Activated CD4-positive, alpha-beta T cell treated with anti-CD3 and anti-CD28 coated beads for 4 hours (primary cell): ENCODE measurements around the gene RPTOR.

ENCODE experiments used
- DNase-seq, 2 donors: peaks; one replicate each; pipeline ENCODE4 v3.0.0-alpha.2; 2020

RPTOR gene

DNA sequence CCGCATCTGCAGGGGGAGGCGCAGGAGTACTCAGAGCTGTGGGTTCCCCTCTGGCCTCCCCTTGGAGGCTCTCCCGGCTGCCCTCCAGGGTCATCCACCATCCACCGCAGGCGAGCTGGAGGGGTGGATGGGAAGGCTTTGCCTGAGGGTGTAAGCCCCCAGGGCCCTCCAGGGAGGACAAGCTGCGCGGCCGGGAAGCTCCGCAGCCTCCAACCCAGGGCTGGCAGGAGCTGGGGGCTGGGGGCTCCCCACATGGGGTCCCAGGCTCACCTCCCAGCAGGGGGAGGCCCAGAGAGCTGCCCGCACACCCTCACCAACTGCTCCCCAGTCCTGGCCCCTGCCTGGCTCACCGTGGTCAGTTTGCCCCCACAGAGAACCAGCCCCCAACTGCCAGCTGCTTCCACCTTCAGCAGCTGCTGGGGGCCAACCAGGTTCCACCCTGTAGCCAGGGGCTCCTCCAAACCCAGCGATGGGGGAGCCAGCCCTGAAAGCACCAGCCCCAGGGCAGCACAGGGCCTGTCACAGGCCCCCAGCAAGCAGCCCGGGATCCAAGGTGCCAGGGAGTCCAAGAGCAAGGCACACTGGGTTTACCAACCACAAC, 427.2 kb downstream of the RPTOR start:
- no peak for DNase-seq

DNA sequence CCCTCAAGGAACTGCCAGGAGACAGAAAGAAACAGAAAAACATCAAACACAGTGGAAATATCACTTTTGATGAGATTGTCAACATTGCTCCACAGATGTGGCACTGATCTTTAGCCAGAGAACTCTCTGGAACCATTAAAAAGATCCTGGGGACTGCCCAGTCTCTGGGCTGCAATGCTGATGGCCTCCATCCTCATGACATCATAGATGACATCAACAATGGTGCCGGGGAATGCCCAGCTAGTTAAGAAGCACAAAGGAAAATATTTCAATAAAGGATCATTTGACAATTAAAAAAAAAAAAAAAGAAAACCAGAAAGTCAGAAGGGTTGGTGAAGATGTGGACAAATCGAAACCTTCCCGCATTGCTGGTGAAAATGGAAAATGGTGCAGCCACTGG, 432.1 kb downstream of the RPTOR start:
- no peak for DNase-seq

DNA sequence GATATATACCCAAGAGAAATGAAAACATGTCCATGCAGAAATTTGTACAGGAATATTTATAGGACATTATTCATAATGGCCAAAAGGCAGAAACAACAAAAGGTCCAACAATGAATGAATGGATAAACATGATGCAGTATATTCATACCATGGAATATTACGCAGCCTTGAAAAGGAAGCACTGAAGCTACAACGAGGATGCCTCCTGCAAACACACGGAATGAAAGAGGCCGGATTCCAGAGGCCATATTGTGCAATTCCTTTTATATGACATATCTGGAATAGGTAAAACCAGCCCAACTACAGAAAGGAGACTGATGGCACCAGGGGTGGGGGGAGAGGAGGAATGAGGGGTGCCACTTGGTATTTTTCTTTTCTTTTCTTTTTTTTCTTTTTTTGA, 432.5 kb downstream of the RPTOR start:
- DNase-seq: no peak

DNA sequence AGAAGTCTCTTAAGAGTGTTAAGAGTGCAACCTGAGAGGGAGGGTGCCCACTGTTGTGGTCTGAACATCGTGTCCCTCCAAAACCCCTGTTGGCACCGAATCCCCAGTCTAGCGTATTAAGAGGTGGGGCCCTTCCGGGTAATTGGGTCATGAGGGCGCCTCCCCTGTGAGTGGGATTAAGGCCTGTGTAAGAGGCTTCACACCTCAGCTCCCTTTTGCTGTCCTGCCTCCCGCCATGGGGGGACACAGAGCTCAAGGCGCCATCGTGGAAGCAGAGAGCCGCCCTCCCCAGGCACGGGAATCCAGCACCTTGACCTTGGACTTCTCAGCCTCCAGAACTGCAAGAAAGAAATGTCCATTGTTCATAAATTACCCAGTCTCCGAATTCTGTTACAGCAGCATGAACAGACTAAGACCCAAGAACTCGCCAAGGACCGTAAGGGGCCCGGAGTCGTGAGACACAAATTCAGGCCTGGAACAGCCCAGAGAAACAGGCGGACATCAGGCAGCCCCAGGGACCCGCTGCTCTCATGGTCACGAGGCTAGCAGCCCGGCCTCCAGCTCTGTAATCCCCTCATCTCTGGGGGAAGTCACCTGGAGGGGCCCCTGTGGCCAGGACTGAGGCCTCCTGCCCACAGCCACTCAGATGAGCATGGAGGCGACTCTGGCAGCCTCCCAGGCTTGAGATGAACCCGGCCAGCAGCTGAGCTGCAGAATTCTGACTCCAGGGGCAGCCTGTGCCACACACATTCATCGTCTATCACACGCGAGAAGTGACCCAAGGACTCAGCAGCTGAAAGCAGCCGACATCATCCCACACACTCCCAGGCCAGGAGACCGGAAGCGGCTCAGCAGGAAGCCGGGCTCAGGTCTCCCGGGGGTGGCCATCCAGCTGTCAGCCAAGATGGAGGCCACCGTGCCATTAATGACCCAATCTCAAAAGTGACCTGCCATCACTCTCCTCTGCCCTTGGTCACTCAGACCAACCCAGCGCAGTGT, 434.2 kb downstream of the RPTOR start:
- DNase-seq: no peak

DNA sequence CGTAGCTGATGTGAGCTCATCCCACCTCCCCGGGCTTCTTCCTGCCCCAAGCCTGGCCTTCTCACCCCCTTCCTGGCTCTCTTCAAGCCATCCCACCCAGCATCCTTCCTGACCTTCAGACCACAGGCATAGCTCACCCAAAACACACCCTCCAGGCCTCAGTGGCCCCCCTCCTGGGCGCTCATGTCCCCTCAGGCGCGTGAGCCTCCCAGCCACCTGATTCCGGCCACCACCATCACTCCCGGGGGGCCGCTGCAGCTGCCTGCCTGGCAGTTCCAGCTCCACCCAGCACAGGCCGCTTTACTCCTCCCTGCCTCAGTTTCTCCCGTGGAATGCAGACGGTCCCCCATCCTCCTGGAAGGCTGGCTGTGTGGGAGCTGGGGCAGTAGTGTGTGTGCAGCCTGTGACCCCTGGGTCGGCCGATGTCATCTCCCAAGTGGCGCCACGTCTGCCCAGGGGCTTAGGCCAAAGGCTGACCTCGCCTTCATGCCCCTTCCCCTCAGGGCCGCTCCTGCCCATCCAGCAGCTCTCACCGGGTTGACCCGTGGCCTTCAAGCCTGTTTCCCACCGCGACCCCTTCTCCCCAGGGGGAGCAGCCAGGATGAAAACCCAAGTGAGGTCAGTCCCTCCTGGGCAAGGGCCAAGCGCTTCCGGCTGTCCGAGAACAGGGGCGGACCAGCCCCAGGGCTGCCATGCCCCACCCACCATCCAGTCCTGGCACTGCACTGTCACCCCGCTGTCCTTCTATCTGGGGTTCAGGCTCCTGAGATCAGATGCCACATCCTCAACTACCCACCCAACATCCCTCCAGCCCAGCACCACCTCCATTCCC, 435.1 kb downstream of the RPTOR start:
- no peak for DNase-seq

DNA sequence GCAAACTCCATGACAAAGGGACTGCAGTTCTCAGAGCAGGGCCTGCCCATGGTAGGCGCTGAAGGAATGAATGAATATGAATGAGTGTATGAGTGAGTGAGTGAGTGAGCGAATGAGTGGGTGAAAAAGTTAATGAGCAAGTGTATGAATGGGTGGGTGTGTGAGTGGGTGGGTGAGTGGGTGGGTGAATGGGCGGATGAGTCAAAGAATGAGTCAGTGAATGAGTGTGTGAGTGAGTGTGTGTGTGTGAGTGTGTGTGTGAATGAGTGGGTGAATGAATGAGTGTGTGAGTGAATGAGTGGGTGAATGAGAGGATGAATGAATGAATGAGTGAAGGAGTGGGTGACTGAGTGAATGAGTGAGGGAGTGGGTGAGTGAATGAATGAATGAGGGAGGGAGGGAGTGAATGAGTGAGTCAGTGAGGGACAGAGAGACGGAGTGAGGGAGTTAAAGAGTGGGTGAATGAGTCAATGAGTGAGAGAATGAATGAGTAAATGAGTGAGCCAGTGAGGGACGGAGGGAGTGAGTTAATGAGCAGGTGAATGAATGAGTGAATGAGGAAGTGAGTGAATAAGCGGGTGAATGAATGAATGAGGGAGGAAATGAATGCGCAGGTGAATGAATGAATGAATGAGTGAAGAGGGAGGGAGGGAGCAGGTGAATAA, 435.9 kb downstream of the RPTOR start:
- DNase-seq: peak; percentile 56 to 65

DNA sequence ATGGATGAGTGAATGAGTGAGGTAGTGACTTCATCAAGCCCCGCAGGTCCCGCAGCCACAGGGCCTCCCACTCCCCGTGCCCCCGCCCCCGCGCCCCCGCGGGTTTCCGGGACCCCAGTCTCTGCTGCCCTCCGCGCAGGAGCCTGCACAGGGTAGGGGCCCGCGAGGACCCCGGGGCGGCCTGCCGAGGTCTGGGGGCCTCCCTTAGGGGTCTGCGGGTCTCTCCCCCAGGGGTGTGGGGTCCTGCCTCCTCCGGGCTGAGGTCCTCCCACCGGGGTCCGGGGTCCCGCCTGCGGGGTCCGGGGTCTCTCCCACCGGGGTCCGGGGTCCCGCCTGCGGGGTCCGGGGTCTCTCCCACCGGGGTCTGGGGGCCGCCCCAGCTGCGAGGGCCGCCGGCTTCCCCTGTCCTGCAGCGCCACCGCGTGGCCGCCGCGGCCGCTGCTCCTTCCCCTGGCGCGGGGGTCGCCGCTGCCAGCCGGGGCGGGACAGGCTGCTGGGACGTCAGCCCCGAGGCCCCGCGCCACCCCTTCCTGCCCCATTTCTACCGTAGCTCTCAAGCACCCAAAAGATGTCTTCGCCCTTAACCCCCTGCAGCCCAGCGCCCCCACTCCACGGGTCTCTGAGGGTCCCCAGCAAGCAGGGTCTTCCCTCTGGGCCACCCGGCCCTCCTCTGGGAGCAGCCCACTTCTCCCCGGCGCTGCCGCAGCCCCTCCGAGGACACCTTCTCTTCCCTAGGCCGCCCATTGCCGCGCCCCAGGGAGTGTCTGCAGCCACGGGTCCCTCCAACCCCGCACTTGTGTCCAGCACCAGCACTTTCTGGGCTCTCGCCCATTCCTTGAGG, 436.6 kb downstream of the RPTOR start:
- peak in 1 of 2 donors; percentile 32 for DNase-seq

DNA sequence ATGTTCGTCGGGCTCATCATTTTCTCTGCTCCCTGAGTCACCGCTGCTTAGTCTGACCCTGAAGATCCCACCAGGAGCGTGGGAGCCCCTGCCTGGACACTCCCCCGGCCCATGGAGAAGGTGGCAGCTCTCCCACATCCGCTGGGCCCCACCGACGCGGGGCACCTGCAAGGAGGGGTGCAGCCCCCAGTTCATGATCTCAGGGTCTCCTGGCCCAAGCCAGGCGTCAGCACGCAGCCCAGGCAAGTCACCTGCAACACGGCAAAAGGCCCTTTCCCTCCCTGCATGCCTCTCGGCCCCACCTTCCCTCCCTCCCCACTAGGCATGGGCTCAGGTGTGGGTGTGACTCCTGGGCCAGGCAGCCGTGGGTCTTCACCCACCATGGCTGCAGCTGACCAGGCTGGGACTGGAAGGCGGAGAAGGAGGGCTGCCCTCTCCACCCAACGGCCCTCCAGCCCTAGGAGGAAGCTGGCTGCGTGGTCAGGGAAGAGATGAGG, 437.3 kb downstream of the RPTOR start:
- DNase-seq: no peak

DNA sequence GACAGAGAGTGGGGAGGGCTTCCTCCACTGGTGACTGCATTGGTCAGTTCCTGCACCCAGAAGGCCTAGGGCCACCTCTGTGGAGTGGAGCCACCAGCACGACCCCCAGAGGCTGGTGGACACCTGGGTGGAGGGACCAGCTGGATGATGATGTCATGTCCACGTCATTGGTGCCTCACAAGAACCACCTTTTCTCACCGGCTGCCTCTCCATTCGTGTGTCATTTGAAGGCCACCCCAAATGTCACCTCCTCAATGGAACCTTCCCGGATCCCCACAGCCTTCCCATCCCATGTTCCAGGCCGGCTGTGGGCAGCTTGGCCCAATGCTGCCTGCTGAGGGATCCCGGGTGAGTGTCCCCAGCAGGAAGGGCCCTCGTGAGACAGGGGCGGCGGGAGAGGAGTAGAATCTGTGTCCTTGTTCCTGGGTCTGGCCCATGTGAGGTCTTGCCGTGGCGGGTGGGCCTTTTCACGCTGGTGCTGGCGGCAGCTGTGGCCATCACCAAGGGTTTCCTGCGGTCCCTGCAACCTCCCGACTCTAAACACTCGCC, 437.9 kb downstream of the RPTOR start:
- DNase-seq: no peak

DNA sequence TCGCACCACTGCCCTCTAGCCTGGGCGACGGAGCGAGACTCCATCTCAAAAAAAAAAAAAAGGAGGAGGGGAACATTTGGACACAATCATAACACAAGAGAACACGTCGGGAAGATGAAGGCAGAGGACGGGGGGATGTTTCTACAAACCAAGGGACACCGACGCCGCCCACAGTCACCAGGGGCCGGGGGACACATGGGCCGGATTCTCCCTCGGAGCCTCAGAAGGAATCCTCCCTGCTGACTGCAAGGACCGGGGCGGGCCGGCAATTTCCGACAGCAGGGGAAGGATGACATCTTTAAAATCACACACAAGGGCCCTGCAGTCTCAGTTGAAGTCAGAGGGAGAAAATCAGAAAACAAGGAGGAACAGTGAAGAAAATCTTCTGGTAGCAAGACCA, 438.9 kb downstream of the RPTOR start:
- DNase-seq: no peak

DNA sequence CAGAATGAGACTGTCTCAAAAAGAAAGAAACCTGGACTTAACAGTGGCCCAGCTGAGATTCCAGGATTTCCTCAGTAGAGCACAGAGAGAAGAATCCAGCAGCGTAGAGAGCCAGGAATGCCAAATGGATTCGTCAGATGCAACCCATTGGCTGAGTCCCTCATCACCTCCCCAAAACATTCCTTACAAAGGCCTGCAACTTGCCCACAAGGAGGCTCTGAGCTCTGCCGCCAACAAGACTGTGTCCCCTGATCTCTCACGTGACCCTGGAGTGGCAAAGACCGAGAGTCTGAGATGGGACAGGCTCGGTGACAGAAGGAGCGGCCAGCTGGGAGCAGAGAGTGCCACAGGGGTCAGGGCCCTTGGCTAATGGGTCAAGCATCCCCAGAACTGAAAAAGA, 440.1 kb downstream of the RPTOR start:
- no peak for DNase-seq

DNA sequence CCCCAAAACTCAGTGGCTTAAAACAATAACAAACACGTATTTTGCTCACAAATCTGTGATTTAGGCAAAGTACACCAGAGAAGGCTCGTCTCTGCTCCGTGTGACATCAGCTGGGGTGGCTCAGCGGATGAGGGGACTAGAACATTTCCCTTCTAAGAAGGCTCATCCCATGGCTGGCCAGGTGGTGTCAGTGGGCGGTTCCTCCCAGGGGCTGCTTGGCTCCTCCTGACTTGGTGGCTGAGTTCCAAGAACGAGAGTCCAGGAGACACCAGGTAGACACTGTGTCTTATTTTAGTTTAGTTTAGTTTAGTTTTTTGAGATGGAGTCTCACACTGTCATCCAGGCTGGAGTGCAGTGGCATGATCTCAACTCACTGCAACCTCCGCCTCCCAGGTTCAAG, 441.4 kb downstream of the RPTOR start:
- DNase-seq: no peak

DNA sequence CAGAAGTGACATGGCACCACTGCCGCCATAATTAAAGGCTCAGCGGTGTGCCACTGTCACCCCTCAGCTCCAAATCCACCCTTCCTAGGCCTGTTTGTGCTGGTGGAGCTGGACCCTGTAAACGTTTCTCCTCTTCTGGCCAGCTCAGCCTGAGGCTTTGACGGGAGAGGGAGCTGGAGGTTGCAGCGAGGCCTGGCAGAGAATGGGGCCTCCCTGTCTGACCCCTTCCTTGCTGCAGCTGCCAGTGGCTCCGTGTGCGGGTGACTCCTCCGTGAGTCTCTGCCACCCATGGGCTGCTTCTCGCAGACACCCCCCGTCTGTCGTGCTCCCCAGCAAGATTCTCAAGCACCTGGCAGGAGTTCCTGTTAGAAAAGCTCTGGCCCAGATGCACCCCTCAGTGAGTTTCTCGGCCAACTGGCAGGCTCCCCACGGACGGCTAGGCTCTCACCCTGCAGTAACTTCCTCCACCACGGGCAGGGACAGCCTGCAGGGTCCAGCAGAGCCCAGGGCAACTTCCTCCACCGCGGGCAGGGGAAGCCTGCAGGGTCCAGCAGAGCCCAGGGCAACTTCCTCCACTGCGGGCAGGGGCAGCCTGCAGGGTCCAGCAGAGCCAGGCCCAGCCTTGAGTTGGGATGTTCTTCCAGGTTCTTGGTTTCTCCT, 442.3 kb downstream of the RPTOR start:
- DNase-seq: no peak

DNA sequence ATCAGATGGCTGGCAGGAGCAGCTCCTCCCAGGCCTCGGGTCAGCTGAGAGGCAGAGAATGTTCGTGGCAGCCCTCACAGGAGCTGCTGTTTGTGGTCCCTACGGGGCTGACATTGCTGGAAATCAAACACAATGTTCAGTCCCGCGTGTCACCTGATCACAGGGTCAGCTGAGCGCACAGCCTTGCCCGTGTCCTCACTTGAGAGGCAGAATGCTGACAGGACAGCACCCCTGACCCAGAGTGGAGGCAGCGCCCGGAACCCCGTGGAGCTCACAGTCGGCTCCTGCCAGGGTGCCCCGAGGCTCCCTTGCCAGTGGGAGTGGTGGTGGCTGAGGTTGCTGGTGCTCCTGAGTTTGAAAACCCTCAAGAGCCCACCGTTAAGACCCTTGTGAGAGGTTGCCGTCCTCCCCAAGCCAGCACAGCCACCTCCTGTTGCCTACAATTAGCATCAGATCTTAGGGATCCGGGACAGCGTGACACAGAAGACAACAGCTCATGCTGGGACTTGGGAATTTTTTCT, 443.4 kb downstream of the RPTOR start:
- no peak for DNase-seq

DNA sequence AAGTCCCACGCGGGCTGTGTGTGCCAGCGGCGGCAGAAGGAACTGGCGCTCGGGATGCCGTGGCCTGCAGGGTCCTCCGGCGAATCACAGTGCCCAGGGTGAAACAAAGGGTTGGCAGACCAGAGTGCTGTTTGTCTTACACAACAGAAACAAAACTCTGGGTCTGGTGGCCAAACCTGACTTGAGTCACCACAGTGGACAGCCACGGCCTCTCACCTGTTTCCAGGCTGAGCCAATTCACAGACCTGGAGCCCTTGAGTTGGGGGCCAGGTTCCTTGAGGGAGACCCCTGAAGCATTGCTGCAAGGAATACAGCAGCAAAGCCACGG, 444.9 kb downstream of the RPTOR start:
- DNase-seq: no peak

DNA sequence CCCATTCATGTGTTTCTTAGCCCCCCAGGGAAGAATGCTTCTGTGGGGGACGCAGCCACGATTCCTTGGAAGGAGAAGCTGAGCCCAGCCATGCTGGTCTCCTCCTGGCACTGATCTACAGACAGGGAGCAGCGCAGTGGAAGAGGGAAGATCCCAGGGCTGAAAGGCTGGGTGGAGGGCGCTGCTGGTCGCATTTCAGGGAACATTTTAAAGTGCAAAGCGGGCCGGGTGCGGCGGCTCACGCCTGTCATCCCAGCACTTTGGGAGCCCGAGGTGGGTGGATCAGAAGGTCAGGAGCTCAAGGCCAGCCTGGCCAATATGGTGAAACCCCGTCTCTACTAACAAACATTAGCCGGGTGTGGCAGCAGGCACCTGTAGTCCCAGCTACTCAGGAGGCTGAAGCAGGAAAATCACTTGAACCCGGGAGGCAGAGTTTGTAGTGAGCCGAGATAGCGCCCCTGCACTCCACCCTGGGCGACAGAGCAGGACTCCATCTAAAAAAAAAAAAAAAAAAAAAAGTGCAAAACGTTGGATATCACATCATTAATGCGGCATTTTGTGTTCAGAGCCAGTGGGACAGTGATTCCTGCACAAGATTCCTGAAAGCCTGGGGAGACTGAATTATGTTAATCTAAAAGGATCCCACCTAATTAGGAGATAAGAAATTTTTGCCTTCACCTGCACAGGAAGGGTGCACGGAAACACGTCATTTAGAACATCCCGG, 446.4 kb downstream of the RPTOR start:
- DNase-seq: no peak

DNA sequence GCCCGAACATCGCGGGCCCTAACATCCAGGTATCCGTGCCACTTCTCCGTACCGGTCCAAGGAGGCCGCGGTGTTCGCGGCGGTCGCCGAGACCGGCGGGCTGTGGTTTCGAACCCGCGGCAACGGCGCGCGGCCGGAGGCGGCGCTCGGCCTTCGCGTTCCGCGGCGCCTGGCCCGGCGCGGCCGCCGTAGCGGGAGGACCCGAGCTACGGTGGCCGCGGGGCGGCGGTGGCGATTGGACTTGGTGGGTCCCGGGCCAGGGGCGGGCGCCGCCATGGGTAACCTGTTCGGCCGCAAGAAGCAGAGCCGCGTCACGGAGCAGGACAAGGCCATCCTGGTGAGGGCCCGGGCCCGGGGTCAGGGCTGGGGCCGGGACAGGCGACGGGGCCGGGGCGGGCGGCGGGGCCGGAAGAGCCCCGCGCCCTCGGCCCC, 447.0 kb downstream of the RPTOR start, which contains the start of gene CHMP6:
Gene CHMP6 (plus strand): TSS at position 197 of the 432 bp plus-strand sequence. CDS start 78 bp downstream, at position 275.
- DNase-seq: peak; percentile 63 to 75

DNA sequence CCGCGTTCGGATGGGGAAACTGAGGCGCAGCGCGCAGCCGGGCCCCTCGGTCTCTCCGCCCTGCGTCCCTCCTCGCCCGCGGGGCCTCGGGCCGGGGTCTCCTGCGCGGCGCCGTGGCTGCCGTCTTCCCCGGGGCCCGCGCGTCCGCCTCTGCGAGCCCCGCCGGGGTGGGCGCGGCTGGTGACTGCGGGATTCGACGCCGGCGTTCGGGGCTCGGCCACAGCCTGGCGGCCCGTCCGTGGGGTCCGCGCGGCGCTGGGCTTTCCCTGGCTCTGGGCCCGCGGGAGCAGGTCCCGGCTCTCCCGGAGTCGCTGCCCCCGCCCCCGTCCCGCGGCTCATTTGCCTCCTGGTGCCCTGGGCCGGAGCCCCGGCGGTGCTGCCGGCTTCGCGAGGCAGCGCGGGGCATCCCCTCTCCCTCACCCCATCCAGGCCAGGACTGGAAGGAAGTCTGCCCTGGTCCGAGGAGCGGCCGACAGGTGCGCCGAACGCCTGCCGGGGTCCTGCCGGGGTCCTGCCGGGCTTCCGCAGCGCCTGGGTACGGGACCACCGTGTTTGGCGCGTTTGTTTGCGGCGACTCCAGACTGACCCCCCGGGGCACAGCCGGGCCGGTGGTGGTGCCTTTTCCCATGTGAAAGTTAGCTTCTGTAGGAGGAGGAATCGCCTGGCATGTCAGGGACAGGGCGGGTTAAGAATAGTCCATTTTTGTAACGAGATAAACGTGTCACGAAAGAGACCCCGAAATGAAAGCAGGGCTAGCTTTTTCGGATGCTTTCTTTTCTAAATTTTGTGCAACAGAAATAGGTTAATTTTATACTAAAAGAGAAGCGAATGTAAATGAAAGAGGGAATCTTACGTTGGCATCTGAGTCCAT, 447.7 kb downstream of the RPTOR start:
- no peak for DNase-seq
